HepG2 (cell line): ENCODE results near the gene DCPS.

ENCODE experiments used
- CTCF ChIP-seq: sonication (generic); formaldehyde crosslinking; IDR thresholded peaks from 2 replicates; pipeline ENCODE4 v1.5.0; 2020; ENCODE audit warnings: mild to moderate bottlenecking, missing genetic modification reagents, moderate library complexity
- JUNB ChIP-seq: sonication (generic); formaldehyde crosslinking; IDR thresholded peaks from 2 replicates; pipeline ENCODE4 v1.8.0; 2022; ENCODE audit warnings: missing genetic modification reagents, mild to moderate bottlenecking, borderline replicate concordance
- MAZ ChIP-seq, 2 experiments: sonication (generic) in 1 of 2; formaldehyde crosslinking in 1 of 2; IDR thresholded peaks; 2 replicates each; pipeline versions ENCODE4 v1.5.0 to v1.6.1; 2012 to 2020; ENCODE audit warnings: low read depth in 2 of 2, mild to moderate bottlenecking in 2 of 2, borderline replicate concordance in 1 of 2, improper control_type of control experiment in 1 of 2, low read length in 1 of 2, missing genetic modification reagents in 1 of 2, moderate library complexity in 1 of 2
- POLR2A ChIP-seq, 2 experiments: IDR thresholded peaks; 2 replicates each; pipeline ENCODE4 v1.6.1; 2011; ENCODE audit warnings: low read depth in 2 of 2, low read length in 2 of 2, mild to moderate bottlenecking in 1 of 2, moderate library complexity in 1 of 2; ENCODE audit not compliant: insufficient read depth in 1 of 2
- TAF1 ChIP-seq: sonication (generic); formaldehyde crosslinking; IDR thresholded peaks from 2 replicates; pipeline ENCODE4 v1.4.0; 2020; ENCODE audit warnings: missing genetic modification reagents
- TP53 ChIP-seq: sonication (generic); formaldehyde crosslinking; conservative IDR thresholded peaks from 2 replicates; pipeline ENCODE4 v1.4.0; 2020; ENCODE audit warnings: missing genetic modification reagents
- ZFX ChIP-seq: sonication (generic); formaldehyde crosslinking; IDR thresholded peaks from 2 replicates; pipeline ENCODE4 v1.4.0; 2020; ENCODE audit warnings: mild to moderate bottlenecking, low read depth, missing genetic modification reagents, moderate library complexity
- ZNF317 ChIP-seq: sonication (generic); formaldehyde crosslinking; IDR thresholded peaks from 2 replicates; pipeline ENCODE4 v1.5.0; 2020; ENCODE audit warnings: mild to moderate bottlenecking, missing genetic modification reagents
- TF ChIP-seq, protein P1 (sequence below), 2 experiments: sonication (generic) in 1 of 2; formaldehyde crosslinking in 1 of 2; IDR thresholded peaks; 2 replicates each; pipeline versions ENCODE4 v1.5.1 to v1.6.1; 2011 to 2020; ENCODE audit warnings: borderline replicate concordance in 1 of 2, low read depth in 1 of 2, low read length in 1 of 2, mild to moderate bottlenecking in 1 of 2, missing genetic modification reagents in 1 of 2, moderate library complexity in 1 of 2
- TF ChIP-seq, protein P2 (sequence below): IDR thresholded peaks from 2 replicates; pipeline ENCODE4 v1.6.1; 2012; ENCODE audit warnings: inconsistent platforms

DNA sequence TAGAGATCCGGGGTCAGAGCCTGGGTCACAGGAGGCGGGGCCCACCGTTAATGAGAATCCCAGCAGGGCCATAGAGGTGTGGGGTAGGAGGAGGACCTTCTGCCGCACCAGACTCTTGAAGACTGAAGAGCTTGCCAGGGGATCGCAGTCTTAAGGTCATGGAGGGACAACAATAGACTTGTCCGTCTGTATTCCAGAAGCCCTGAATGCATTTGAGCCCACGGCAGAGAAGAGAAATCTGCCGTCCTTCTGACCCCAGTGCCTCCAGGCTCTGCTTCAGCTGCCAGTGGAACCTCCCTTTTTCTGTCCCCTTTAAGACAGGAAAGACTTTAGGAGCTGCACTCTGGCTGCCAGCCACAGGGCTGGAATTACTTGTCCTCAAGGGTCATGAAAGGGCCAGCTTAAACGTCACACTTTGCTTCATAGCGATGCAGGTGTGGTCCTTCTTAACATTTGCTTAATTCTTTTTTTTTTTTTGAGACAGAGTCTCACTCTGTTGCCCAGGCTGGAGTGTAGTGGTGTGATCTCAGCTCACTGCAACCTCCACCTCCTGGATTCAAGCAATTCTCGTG is 36.1 kb downstream of the DCPS start:
- TF ChIP-seq ZNF317 = no peak
- no peak for TF ChIP-seq CTCF
- TF ChIP-seq JUNB (CRISPR knock-in tag) = no peak
- no peak for TF ChIP-seq TP53 (CRISPR knock-in tag)
- TF ChIP-seq POLR2A (IDR thresholded peaks at IDR 0.05; ENCODE audit: insufficient read depth in 1 of 2, low read depth in 2 of 2, low read length in 2 of 2) = no peak
- TF ChIP-seq, protein P1, sequence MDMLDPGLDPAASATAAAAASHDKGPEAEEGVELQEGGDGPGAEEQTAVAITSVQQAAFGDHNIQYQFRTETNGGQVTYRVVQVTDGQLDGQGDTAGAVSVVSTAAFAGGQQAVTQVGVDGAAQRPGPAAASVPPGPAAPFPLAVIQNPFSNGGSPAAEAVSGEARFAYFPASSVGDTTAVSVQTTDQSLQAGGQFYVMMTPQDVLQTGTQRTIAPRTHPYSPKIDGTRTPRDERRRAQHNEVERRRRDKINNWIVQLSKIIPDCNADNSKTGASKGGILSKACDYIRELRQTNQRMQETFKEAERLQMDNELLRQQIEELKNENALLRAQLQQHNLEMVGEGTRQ (IDR thresholded peaks at IDR 0.05; ENCODE audit: low read depth, low read length) = no peak
- TF ChIP-seq, protein P1 (CRISPR knock-in tag; IDR thresholded peaks at IDR 0.05; ENCODE audit: borderline replicate concordance) = no peak
- TF ChIP-seq, protein P2, sequence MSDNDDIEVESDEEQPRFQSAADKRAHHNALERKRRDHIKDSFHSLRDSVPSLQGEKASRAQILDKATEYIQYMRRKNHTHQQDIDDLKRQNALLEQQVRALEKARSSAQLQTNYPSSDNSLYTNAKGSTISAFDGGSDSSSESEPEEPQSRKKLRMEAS = no peak
- TF ChIP-seq MAZ (IDR thresholded peaks at IDR 0.05; ENCODE audit: borderline replicate concordance, low read depth, low read length) = no peak
- TF ChIP-seq MAZ (CRISPR knock-in tag; IDR thresholded peaks at IDR 0.05; ENCODE audit: low read depth) = no peak
- TF ChIP-seq ZFX (CRISPR knock-in tag) = no peak
- TF ChIP-seq TAF1 (CRISPR knock-in tag) = no peak
